Muscle layer of colon (tissue), 2 donors: Measurements from ENCODE around the gene SUSD4.
"Not testable (repeated sequence)": the region's sequence is repeated elsewhere in the genome, so short reads cannot be mapped to it uniquely, and the experiment has no call there.

ENCODE experiments used
- H3K27ac ChIP-seq: one replicate; pipeline ENCODE4 v1.7.0; 2013; ENCODE audit warnings: low read depth, mild to moderate bottlenecking, low read length, moderate library complexity
- H3K27me3 ChIP-seq, 2 donors: one replicate each; pipeline ENCODE4 v1.7.0; 2013; ENCODE audit warnings: low read length in 2 of 2, mild to moderate bottlenecking in 2 of 2; ENCODE audit not compliant: insufficient read depth in 2 of 2, control insufficient read depth in 1 of 2
- H3K36me3 ChIP-seq: one replicate; pipeline ENCODE4 v1.7.0; 2013; ENCODE audit warnings: mild to moderate bottlenecking, low read length; ENCODE audit not compliant: insufficient read depth
- H3K4me1 ChIP-seq: one replicate; pipeline ENCODE4 v1.7.0; 2013; ENCODE audit warnings: mild to moderate bottlenecking, low read length; ENCODE audit not compliant: insufficient read depth
- H3K4me3 ChIP-seq, 2 donors: one replicate each; pipeline ENCODE4 v1.7.0; 2013; ENCODE audit warnings: low read length in 2 of 2, low read depth in 1 of 2, mild to moderate bottlenecking in 1 of 2, moderate library complexity in 1 of 2
- H3K9ac ChIP-seq: one replicate; pipeline ENCODE4 v1.7.0; 2013; ENCODE audit warnings: low read length
- H3K9me3 ChIP-seq: one replicate; pipeline ENCODE4 v1.7.0; 2013; ENCODE audit warnings: mild to moderate bottlenecking, low read length
- donor health status: abdominal sarcoma.
- donor health status: Adenocarcinoma of cecum.

SUSD4 gene

GRCh38 chr1:223363856-223364684, at the start of gene SUSD4:
Gene SUSD4, minus strand, starts transcription at chr1:223364176. Its CDS starts 751 bp downstream, at chr1:223363425.
- Histone ChIP-seq H3K4me3 (peak within 1 kb of the TSS; percentile 50 to 64), H3K27me3 (peaks cover 0 to 16% of the 10 kb centered on the region in 2 donors), H3K9me3 (no peaks in the 10 kb centered on the region), H3K27ac (no peak within 1 kb of the TSS), H3K4me1 (peaks cover 5% of the 10 kb centered on the region), H3K9ac (no peak within 1 kb of the TSS), H3K36me3 (no peaks in the 10 kb centered on the region)

GRCh38 chr1:223413216-223413615, 49.2 kb upstream of the SUSD4 start:
- Histone ChIP-seq H3K9ac (no peak overlapping the region), H3K9me3 (no peaks in the 10 kb centered on the region), H3K27me3 (no peaks in the 10 kb centered on the region), H3K36me3 (no peaks in the 10 kb centered on the region), H3K4me3 (no peak overlapping the region), H3K4me1 (no peaks in the 10 kb centered on the region), H3K27ac (no peak overlapping the region)

- H3K4me1 ChIP-seq, result no peaks in the 10 kb centered on the region
- H3K9ac ChIP-seq, result no peak overlapping the region
- no peaks in the 10 kb centered on the region for H3K27me3 ChIP-seq
- H3K4me3 ChIP-seq, result no peak overlapping the region
- H3K9me3 ChIP-seq, result no peaks in the 10 kb centered on the region
- no peaks in the 10 kb centered on the region for H3K36me3 ChIP-seq
- H3K27ac ChIP-seq, result no peak overlapping the region
These were observed 47.7 kb upstream of the SUSD4 start for GRCh38 chr1:223411710-223412109.

- no peaks in the 10 kb centered on the region for H3K4me1 ChIP-seq
- H3K27ac ChIP-seq, result no peak overlapping the region
- H3K36me3 ChIP-seq, result no peaks in the 10 kb centered on the region
- no peak overlapping the region for H3K9ac ChIP-seq
- no peaks in the 10 kb centered on the region for H3K9me3 ChIP-seq
- no peak overlapping the region for H3K4me3 ChIP-seq
- no peaks in the 10 kb centered on the region for H3K27me3 ChIP-seq
These were observed 47.3 kb upstream of the SUSD4 start for GRCh38 chr1:223411309-223411708.

- Histone ChIP-seq H3K4me3 (no peak overlapping the region), H3K9me3 (no peaks in the 10 kb centered on the region), H3K27ac (no peak overlapping the region), H3K27me3 (no peaks in the 10 kb centered on the region), H3K36me3 (no peaks in the 10 kb centered on the region), H3K4me1 (no peaks in the 10 kb centered on the region), H3K9ac (no peak overlapping the region)
These were observed 46.1 kb upstream of the SUSD4 start for GRCh38 chr1:223410036-223410435.

- Histone ChIP-seq H3K9me3 (no peaks in the 10 kb centered on the region), H3K4me3 (no peak overlapping the region), H3K27ac (no peak overlapping the region), H3K4me1 (no peaks in the 10 kb centered on the region), H3K9ac (no peak overlapping the region), H3K36me3 (no peaks in the 10 kb centered on the region), H3K27me3 (no peaks in the 10 kb centered on the region)
These were observed 41.5 kb upstream of the SUSD4 start for GRCh38 chr1:223405507-223405906.

GRCh38 chr1:223403184-223403815, 39.3 kb upstream of the SUSD4 start:
- H3K4me1 ChIP-seq, result no peaks in the 10 kb centered on the region
- no peak overlapping the region for H3K9ac ChIP-seq
- no peaks in the 10 kb centered on the region for H3K9me3 ChIP-seq
- no peaks in the 10 kb centered on the region for H3K36me3 ChIP-seq
- no peaks in the 10 kb centered on the region for H3K27me3 ChIP-seq
- no peak overlapping the region for H3K27ac ChIP-seq
- no peak overlapping the region for H3K4me3 ChIP-seq

- Histone ChIP-seq H3K4me1 (no peaks in the 10 kb centered on the region), H3K4me3 (no peak overlapping the region), H3K27me3 (no peaks in the 10 kb centered on the region), H3K36me3 (no peaks in the 10 kb centered on the region), H3K9ac (no peak overlapping the region), H3K9me3 (no peaks in the 10 kb centered on the region), H3K27ac (no peak overlapping the region)
These were observed 38.8 kb upstream of the SUSD4 start for GRCh38 chr1:223402790-223403142.

GRCh38 chr1:223401873-223402789, 38.2 kb upstream of the SUSD4 start:
- Histone ChIP-seq H3K4me3 (no peak overlapping the region), H3K9ac (no peak overlapping the region), H3K27ac (no peak overlapping the region), H3K4me1 (no peaks in the 10 kb centered on the region), H3K9me3 (no peaks in the 10 kb centered on the region), H3K27me3 (no peaks in the 10 kb centered on the region), H3K36me3 (no peaks in the 10 kb centered on the region)

- H3K9ac ChIP-seq, H3K27me3 ChIP-seq, H3K4me1 ChIP-seq, H3K9me3 ChIP-seq, H3K36me3 ChIP-seq, H3K4me3 ChIP-seq, H3K27ac ChIP-seq: not testable (repeated sequence)
These were observed 35.4 kb upstream of the SUSD4 start for GRCh38 chr1:223399393-223399792.

- Histone ChIP-seq H3K4me3 (no peak overlapping the region), H3K9me3 (no peaks in the 10 kb centered on the region), H3K27me3 (peaks cover 0 to 30% of the 10 kb centered on the region in 2 donors), H3K4me1 (no peaks in the 10 kb centered on the region), H3K9ac (no peak overlapping the region), H3K27ac (no peak overlapping the region), H3K36me3 (no peaks in the 10 kb centered on the region)
These were observed 30.7 kb upstream of the SUSD4 start for GRCh38 chr1:223394706-223395105.
